HepG2 (cell line): ENCODE data around the gene SIRT7. TPM values are rescaled to one million over a fixed set of nuclear protein-coding genes. Genes with fewer than 3 reads are reported as not detected.

Experiments used
- AKAP8 ChIP-seq: sonication (generic); formaldehyde crosslinking; IDR thresholded peaks from 2 replicates; pipeline ENCODE4 v1.5.1; 2020; ENCODE audit warnings: mild to moderate bottlenecking, missing genetic modification reagents
- CAMTA2 ChIP-seq: sonication (generic); formaldehyde crosslinking; IDR thresholded peaks from 2 replicates; pipeline ENCODE4 v1.4.0; 2020; ENCODE audit warnings: mild to moderate bottlenecking, missing genetic modification reagents, borderline replicate concordance
- ETV5 ChIP-seq: IDR thresholded peaks from 2 replicates; pipeline ENCODE4 v1.6.1; 2018; ENCODE audit warnings: missing biosample characterization, missing genetic modification reagents, inconsistent platforms, borderline replicate concordance
- HNF4G ChIP-seq, 2 experiments: sonication (generic) in 1 of 2; formaldehyde crosslinking in 1 of 2; IDR thresholded peaks; 2 replicates each; pipeline versions ENCODE4 v1.4.0 to v1.6.1; 2011 to 2020; ENCODE audit warnings: borderline replicate concordance in 2 of 2, low read depth in 2 of 2, mild to moderate bottlenecking in 2 of 2, low read length in 1 of 2, missing genetic modification reagents in 1 of 2, moderate library complexity in 1 of 2
- HNRNPLL ChIP-seq: fragments of 200-400 bp; formaldehyde crosslinking; IDR thresholded peaks from 2 replicates; pipeline ENCODE4 v1.6.1; 2017; ENCODE audit warnings: mild to moderate bottlenecking, low read depth, low read length; ENCODE audit not compliant: poor library complexity, severe bottlenecking
- IKZF4 ChIP-seq: sonication (generic); formaldehyde crosslinking; IDR thresholded peaks from 2 replicates; pipeline ENCODE4 v1.5.1; 2020; ENCODE audit warnings: borderline replicate concordance, mild to moderate bottlenecking, low read depth, missing genetic modification reagents; ENCODE audit errors: not compliant biosample characterization
- KLF16 ChIP-seq, 2 experiments: sonication (generic) in 1 of 2; formaldehyde crosslinking in 1 of 2; IDR thresholded peaks; 2 replicates each; pipeline versions ENCODE4 v1.6.1 to v1.8.0; 2016 to 2023; ENCODE audit warnings: missing genetic modification reagents in 2 of 2, missing compliant biosample characterization in 1 of 2
- LCORL ChIP-seq, 2 experiments: fragments of 450-650 bp in 1 of 2; sonication (generic) in 1 of 2; formaldehyde crosslinking in 1 of 2; IDR thresholded peaks; 2 replicates each; pipeline versions ENCODE4 v1.5.0 to v1.6.1; 2017 to 2020; ENCODE audit warnings: antibody characterized with exemption in 1 of 2, missing genetic modification reagents in 1 of 2
- NR0B2 ChIP-seq: sonication (generic); formaldehyde crosslinking; IDR thresholded peaks from 2 replicates; pipeline ENCODE4 v1.4.0; 2020; ENCODE audit warnings: mild to moderate bottlenecking, missing genetic modification reagents
- REPIN1 ChIP-seq: sonication (generic); formaldehyde crosslinking; IDR thresholded peaks from 2 replicates; pipeline ENCODE4 v1.8.0; 2022; ENCODE audit warnings: missing genetic modification reagents, low read depth, mild to moderate bottlenecking, borderline replicate concordance
- RNF2 ChIP-seq: fragments of 450-650 bp; conservative IDR thresholded peaks from 2 replicates; pipeline ENCODE4 v1.6.1; 2016; ENCODE audit warnings: low read depth
- RXRB ChIP-seq: IDR thresholded peaks from 2 replicates; pipeline ENCODE4 v1.6.1; 2016; ENCODE audit warnings: borderline replicate concordance, missing genetic modification reagents, missing compliant biosample characterization
- SATB2 ChIP-seq: sonication (generic); formaldehyde crosslinking; IDR thresholded peaks from 2 replicates; pipeline ENCODE4 v1.5.0; 2020; ENCODE audit warnings: missing genetic modification reagents
- SMC3 ChIP-seq: IDR thresholded peaks from 2 replicates; pipeline ENCODE4 v1.6.1; 2011; ENCODE audit warnings: low read length, improper control_type of control experiment
- SP5 ChIP-seq: IDR thresholded peaks from 2 replicates; pipeline ENCODE4 v1.6.1; 2016; ENCODE audit warnings: low read depth, borderline replicate concordance
- SRY ChIP-seq: sonication (generic); formaldehyde crosslinking; IDR thresholded peaks from 2 replicates; pipeline ENCODE4 v1.8.0; 2022; ENCODE audit warnings: mild to moderate bottlenecking, missing genetic modification reagents
- TFAP4 ChIP-seq: sonication (generic); IDR thresholded peaks from 2 replicates; pipeline ENCODE4 v1.6.1; 2016; ENCODE audit warnings: low read depth, borderline replicate concordance
- TFDP1 ChIP-seq: IDR thresholded peaks from 2 replicates; pipeline ENCODE4 v1.6.1; 2016; ENCODE audit warnings: missing compliant biosample characterization, missing genetic modification reagents, borderline replicate concordance
- ZFP36L1 ChIP-seq: sonication (generic); formaldehyde crosslinking; IDR thresholded peaks from 2 replicates; pipeline ENCODE4 v1.8.0; 2022; ENCODE audit warnings: mild to moderate bottlenecking, missing genetic modification reagents, moderate library complexity
- ZNF18 ChIP-seq: sonication (generic); formaldehyde crosslinking; IDR thresholded peaks from 2 replicates; pipeline ENCODE4 v1.8.0; 2022; ENCODE audit warnings: mild to moderate bottlenecking, missing genetic modification reagents; ENCODE audit not compliant: insufficient replicate concordance
- ZNF770 ChIP-seq: sonication (generic); formaldehyde crosslinking; IDR thresholded peaks from 2 replicates; pipeline ENCODE4 v1.5.0; 2020; ENCODE audit warnings: mild to moderate bottlenecking, missing genetic modification reagents
- polyA plus RNA-seq, 8 experiments: library from polyadenylated mRNA; depleted of rRNA in 3 of 8; stranded (reverse) in 7 of 8; unstranded in 1 of 8; fragments of >200 nt; fragmentation: Illumina TruSeq in 4 of 8; extraction: Trizol in 4 of 8; gene quantifications; 2 replicates each; pipeline versions ENCODE4 v1.2.1 to v1.2.3, GENCODE V29; 2011 to 2016; ENCODE audit warnings: low read depth in 4 of 8, missing spikeins in 1 of 8, mixed read lengths in 1 of 8; ENCODE audit not compliant: insufficient read depth in 1 of 8
- total RNA-seq, 5 experiments: library from RNA; depleted of rRNA; stranded (reverse); fragments of >200 nt; fragmentation: Illumina TruSeq; extraction: Trizol; gene quantifications; 2 replicates each; pipeline ENCODE4 v1.2.3, GENCODE V29; 2016; ENCODE audit warnings: low read depth in 1 of 5

SIRT7 gene
- total and polyA plus RNA-seq, 2 of the 13 experiments (the other 11 are each of a cell fraction or from before 2014, with no cell fraction given), result 8.3 to 24.8 TPM

- TF ChIP-seq ETV5 (CRISPR knock-in tag) (peak; percentile 33; the same call in 1 of the 2 replicates), SRY (CRISPR knock-in tag) (no peak; the same call in 1 of the 2 replicates), REPIN1 (CRISPR knock-in tag) (peak; percentile 73), AKAP8 (CRISPR knock-in tag) (peak; percentile 92), ZFP36L1 (CRISPR knock-in tag) (no peak), SATB2 (no peak), ZNF770 (CRISPR knock-in tag) (no peak), RXRB (CRISPR knock-in tag) (no peak), KLF16 (CRISPR knock-in tag; IDR thresholded peaks at IDR 0.05) (no peak; a peak in 2 of 4 replicates), IKZF4 (CRISPR knock-in tag) (no peak), TFAP4 (peak; percentile 38; the same call in 1 of the 2 replicates), HNRNPLL (peak; percentile 51), NR0B2 (CRISPR knock-in tag) (no peak), ZNF18 (CRISPR knock-in tag) (no peak), CAMTA2 (peak; percentile 15; the same call in 1 of the 2 replicates), TFDP1 (CRISPR knock-in tag) (0 out of 2 replicates have a peak, but pooled peaks have one; percentile 21), HNF4G (IDR thresholded peaks at IDR 0.05; ENCODE audit: borderline replicate concordance, low read depth, low read length) (no peak), HNF4G (CRISPR knock-in tag; IDR thresholded peaks at IDR 0.05; ENCODE audit: borderline replicate concordance, low read depth) (no peak), LCORL (IDR thresholded peaks at IDR 0.05) (no peak), LCORL (CRISPR knock-in tag; IDR thresholded peaks at IDR 0.05) (0 out of 2 replicates have a peak, but pooled peaks have one; percentile 14), RNF2 (no peak), SP5 (CRISPR knock-in tag) (no peak), SMC3 (no peak; the same call in 1 of the 2 replicates)
Measured at GRCh38 chr17:81869221-81870130, 48.5 kb downstream of the SIRT7 start (continued).
